Effector memory CD4-positive, alpha-beta T cell (primary cell): ENCODE data around the gene CD99.
A peak's percentile ranks its signal among the peaks of the same experiment; 100 is the strongest.

ENCODE experiments used
- DNase-seq, 3 donors: peaks; one replicate each; pipeline ENCODE4 v3.0.0-alpha.2; 2020
- H3K27ac ChIP-seq: 2 replicates; pipeline ENCODE4 v1.7.0; 2013; ENCODE audit warnings: mild to moderate bottlenecking, low read length, moderate library complexity; ENCODE audit not compliant: insufficient read depth, poor library complexity, severe bottlenecking
- H3K27me3 ChIP-seq: replicated peaks from 2 replicates; pipeline ENCODE4 v1.7.0; 2013; ENCODE audit warnings: mild to moderate bottlenecking, low read length; ENCODE audit not compliant: insufficient read depth, control insufficient read depth, poor library complexity, severe bottlenecking
- H3K36me3 ChIP-seq: 2 replicates; pipeline ENCODE4 v1.7.0; 2013; ENCODE audit warnings: mild to moderate bottlenecking, low read length, moderate library complexity; ENCODE audit not compliant: control insufficient read depth, insufficient read depth
- H3K4me1 ChIP-seq: 2 replicates; pipeline ENCODE4 v1.7.0; 2013; ENCODE audit warnings: low read length, mild to moderate bottlenecking; ENCODE audit not compliant: control insufficient read depth, insufficient read depth, poor library complexity, severe bottlenecking
- H3K4me3 ChIP-seq: 2 replicates; pipeline ENCODE4 v1.7.0; 2013; ENCODE audit warnings: low read length, low read depth, mild to moderate bottlenecking; ENCODE audit not compliant: insufficient read depth, poor library complexity, severe bottlenecking
- H3K9me3 ChIP-seq: 2 replicates; pipeline ENCODE4 v1.7.0; 2013; ENCODE audit warnings: mild to moderate bottlenecking, low read length, moderate library complexity; ENCODE audit not compliant: control insufficient read depth

The CD99 gene

DNA sequence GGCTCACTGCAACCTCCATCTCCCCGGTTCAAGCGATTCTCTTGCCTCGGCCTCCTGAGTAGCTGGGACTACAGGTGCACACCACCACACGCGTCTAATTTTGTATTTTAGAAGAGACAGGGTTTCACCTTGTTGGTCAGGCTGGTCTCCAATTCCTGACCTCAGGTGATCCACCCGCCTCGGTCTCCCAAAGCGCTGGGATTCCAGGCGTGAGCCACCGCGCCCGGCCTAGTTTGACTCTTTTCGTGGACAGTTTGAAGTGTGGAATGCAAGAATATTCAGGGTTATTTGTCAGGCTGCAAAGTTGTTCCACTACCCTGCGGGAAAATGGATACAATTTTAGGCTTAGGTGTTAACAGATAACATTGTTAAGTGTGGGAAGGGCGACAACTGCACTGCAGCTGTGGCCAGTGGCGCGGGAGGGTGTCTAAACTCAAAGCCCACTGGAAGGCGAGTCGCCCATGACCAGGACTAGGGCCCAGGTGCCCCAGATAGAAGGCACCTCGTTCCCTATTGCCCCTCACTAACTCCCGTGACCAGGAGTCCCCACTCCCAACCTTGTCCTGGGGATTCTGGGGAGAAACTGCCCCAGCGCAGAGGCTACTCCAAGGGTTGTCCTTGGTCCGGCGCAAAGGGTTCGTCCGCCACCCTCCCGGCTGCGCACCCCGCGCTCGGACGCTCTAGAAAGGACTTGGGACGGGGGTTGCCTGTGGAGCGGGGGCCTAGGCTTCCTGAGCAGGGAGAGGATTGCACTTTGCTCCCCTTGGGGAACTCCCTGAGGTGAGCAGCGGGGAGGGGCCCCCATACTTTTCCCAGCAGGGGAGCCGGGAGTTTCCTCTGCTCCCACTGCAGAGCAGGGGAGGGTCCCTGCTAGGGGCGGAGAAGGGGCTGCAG, 1.1 kb upstream of the CD99 start:
- Histone ChIP-seq H3K9me3 (no peaks in the 10 kb centered on the region), H3K27ac (no peak overlapping the region), H3K36me3 (no peaks in the 10 kb centered on the region), H3K27me3 (no peaks in the 10 kb centered on the region), H3K4me3 (peak overlapping the region; percentile 94), H3K4me1 (peaks cover 32% of the 10 kb centered on the region)
- no peak for DNase-seq

GRCh38 chrX:2691543-2692220, 587 bp downstream of the CD99 start:
- H3K4me3 ChIP-seq, result peak overlapping the region; percentile 94
- H3K9me3 ChIP-seq, result no peaks in the 10 kb centered on the region
- no peaks in the 10 kb centered on the region for H3K27me3 ChIP-seq
- H3K27ac ChIP-seq, result peak overlapping the region; percentile 84
- H3K36me3 ChIP-seq, result no peaks in the 10 kb centered on the region
- peaks cover 42% of the 10 kb centered on the region for H3K4me1 ChIP-seq
- DNase-seq, result no peak

DNA sequence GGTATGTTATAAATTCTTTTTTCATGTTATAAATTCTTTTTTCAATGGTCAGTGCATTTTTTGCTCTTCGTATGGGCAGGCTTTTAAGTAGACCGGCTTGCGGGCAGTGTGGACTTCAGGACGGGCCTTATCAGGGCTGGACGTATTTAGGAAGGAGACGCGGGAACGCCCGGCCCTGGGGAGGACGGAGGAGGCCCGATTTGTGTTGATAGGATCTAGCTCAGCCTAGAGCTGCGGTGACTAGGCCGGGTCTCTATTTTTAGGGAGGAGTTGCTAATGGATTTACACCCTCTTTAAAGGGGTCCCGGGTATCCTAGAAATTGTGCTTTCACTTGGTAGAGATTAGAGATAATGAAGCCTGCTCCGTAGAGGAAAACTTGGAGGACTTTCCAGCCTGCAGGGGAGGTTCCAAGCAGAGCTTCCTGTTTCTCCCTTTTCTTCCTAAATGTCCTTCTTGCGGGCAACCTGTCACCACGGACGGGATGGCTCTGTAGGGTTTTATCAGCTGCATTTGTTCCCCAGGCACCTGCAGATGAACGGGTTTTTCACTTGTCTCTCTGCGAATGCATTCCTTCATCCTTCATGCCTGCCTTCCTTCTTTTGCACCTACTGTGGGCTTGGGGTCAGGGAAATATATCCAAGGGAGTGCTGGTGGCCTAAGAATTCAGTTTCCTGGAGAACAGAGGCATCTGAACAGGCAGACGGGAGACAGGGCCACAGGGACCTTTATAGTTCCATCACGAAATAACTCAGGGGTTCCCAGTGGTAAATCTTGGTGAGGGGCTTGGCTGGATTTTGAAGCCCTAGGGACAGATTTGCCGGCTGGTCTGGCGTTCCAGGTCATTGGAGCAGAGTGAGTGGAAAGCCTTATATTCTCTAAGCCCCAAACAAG, 1.4 kb downstream of the CD99 start:
- peak overlapping the region; percentile 94 for H3K4me3 ChIP-seq

DNA sequence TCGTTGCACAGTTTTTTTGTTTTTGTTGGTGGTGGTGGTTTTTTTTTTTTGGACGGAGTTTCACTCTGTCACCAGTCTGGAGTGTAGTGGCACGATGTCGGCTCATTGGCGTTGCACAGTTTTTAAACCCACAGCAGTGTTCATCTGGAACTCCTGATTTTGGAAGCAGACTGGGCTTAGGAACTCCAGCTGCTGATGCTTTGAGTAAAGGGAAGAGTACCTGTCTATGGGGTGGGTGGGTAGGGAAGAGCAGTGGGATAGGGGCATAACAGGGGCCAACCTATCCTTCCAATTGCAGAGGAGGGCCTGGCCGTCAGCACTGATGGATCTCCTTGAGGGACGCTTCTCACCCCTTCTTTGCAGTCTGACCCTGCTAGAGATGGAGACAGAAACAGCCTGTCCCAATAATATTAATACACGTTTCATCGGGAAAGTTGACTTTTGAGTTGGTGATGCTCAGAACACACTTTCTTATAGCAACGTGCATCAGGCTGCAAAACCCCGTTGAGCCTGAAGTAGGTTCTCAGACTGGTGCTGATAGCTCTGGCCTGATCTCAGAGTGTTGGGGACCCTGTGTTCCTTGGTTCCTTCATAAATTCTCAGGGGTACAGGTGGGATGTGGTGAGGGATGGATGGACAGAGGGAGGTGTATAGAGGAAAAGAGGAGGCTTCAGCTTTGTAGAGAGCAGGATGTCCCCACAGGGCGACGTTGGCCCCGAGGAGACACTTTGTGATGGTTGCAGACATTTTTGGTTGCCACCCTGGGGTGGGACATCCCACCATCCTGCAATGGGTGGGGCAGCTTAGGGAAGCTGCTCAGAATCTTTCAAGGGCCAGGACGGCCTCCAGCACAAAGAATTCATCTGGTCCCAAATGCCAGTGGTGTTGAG, 2.3 kb downstream of the CD99 start:
- no peak for DNase-seq
- peak overlapping the region; percentile 84 for H3K27ac ChIP-seq
- no peaks in the 10 kb centered on the region for H3K9me3 ChIP-seq
- no peaks in the 10 kb centered on the region for H3K36me3 ChIP-seq
- peaks cover 59% of the 10 kb centered on the region for H3K4me1 ChIP-seq
- H3K27me3 ChIP-seq, result no peaks in the 10 kb centered on the region
- peak overlapping the region; percentile 94 for H3K4me3 ChIP-seq

More for the DNA sequence above, 1.4 kb downstream of the CD99 start:
- Histone ChIP-seq H3K27ac (peak overlapping the region; percentile 84), H3K36me3 (no peaks in the 10 kb centered on the region), H3K9me3 (no peaks in the 10 kb centered on the region), H3K4me1 (peaks cover 50% of the 10 kb centered on the region), H3K27me3 (no peaks in the 10 kb centered on the region)
- DNase-seq, result no peak

DNA sequence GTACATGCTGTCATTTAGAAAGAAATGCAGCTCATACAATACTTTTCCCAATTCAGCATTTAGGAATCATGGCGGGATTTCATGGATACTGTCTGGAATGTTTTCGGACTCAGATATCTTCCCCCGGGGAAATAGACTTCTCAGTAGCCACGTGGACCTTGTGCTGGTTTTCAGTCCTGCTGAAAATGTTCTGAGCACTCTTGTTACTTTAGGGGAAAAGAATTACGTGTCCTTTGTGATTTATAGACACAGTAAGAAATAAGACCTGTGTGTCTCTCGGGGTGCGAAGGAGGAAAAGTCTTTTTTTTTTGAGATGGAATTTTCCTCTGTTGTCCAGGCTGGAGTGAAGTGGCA, 3.8 kb downstream of the CD99 start:
- Histone ChIP-seq H3K27ac (peak overlapping the region; percentile 66), H3K4me1 (peaks cover 65% of the 10 kb centered on the region), H3K4me3 (peak overlapping the region; percentile 6)

DNA sequence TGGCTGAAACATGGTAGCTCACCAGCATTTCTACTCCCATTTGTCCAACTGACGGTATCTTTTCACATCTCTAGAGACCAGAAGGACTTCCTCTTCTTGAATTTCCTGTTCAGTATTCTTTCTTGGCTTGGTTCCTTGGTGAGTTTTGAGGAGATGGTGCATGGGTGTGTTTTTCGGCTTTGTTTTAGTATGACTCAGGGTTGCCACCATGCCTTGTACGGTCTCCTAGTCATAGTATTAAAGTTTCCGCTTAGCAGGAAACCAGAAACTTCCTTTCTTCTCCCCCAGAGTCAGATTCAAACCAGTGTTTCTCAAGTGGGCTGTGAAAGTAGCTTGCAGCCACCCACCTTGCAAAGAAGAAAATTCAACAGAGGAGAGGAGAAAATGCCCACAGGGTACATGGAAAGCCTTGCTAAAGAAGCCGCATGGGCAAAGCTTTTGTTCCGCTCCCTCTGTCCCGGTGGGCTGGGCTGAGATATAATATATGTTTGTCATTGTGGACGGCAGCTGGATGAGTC, 5.7 kb downstream of the CD99 start:
- no peaks in the 10 kb centered on the region for H3K9me3 ChIP-seq
- H3K4me1 ChIP-seq, result peaks cover 69% of the 10 kb centered on the region
- peak overlapping the region; percentile 30 for H3K4me3 ChIP-seq
- DNase-seq, result peak in 1 of 3 donors; percentile 49
- H3K36me3 ChIP-seq, result no peaks in the 10 kb centered on the region
- H3K27me3 ChIP-seq, result no peaks in the 10 kb centered on the region
- peak overlapping the region; percentile 59 for H3K27ac ChIP-seq

More for the DNA sequence above, 3.8 kb downstream of the CD99 start:
- H3K36me3 ChIP-seq, result no peaks in the 10 kb centered on the region
- DNase-seq, result no peak
- H3K9me3 ChIP-seq, result no peaks in the 10 kb centered on the region
- no peaks in the 10 kb centered on the region for H3K27me3 ChIP-seq

GRCh38 chrX:2697306-2697705, 6.2 kb downstream of the CD99 start:
- Histone ChIP-seq H3K36me3 (no peaks in the 10 kb centered on the region), H3K4me3 (peak overlapping the region; percentile 30), H3K4me1 (peaks cover 72% of the 10 kb centered on the region), H3K27ac (peak overlapping the region; percentile 59), H3K9me3 (no peaks in the 10 kb centered on the region), H3K27me3 (no peaks in the 10 kb centered on the region)
- DNase-seq, result no peak

DNA sequence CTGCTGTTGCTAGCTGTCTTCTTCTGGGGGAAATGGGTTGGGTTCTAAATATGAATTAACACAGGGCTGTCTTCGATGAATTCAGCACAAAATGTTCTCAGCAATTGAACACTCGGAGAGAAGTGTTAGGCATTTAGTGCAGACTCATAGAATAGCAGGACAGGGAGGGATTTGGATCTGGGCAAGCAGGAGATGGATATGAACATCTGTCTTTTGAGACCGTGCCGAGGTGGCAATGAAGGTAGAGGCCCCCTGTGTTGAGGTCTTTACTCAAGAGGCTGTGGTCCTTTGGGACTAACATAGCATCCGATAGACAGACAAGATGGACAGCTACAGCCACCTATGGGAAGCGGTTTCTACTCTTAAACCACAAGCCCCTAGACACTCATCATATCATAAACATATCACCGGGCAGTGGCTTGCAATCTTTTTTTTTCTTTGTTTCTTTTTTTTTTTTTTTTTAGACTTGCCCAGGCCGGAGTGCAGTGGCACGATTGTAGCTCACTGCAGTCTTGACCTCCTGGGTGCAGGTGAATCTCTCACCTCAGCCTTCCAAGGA, 6.7 kb downstream of the CD99 start:
- Histone ChIP-seq H3K9me3 (no peaks in the 10 kb centered on the region), H3K4me1 (peaks cover 71% of the 10 kb centered on the region), H3K27me3 (no peaks in the 10 kb centered on the region), H3K27ac (peak overlapping the region; percentile 59), H3K36me3 (no peaks in the 10 kb centered on the region), H3K4me3 (peak overlapping the region; percentile 30)
- DNase-seq, result no peak

- Histone ChIP-seq H3K27ac (peak overlapping the region; percentile 59), H3K27me3 (no peaks in the 10 kb centered on the region), H3K4me1 (peaks cover 75% of the 10 kb centered on the region), H3K36me3 (no peaks in the 10 kb centered on the region), H3K9me3 (no peaks in the 10 kb centered on the region), H3K4me3 (no peak overlapping the region)
- no peak for DNase-seq
These were observed 7.5 kb downstream of the CD99 start for GRCh38 chrX:2698604-2699003.
